Testis (tissue), 2 donors: ENCODE results near the gene PRDM2.

Experiments
- CTCF ChIP-seq, 3 experiments: fragments of 450-650 bp in 2 of 3; fragments of 200-600 bp in 1 of 3; sonication (generic) in 1 of 3; IDR thresholded peaks; one replicate each; pipeline ENCODE4 v1.5.1; 2016 to 2019; ENCODE audit warnings: antibody characterized with exemption in 3 of 3, mild to moderate bottlenecking in 2 of 3, moderate library complexity in 1 of 3
- POLR2A ChIP-seq: fragments of 450-650 bp; IDR thresholded peaks from one replicate; pipeline ENCODE4 v1.6.1; 2017; ENCODE audit warnings: antibody characterized with exemption, mild to moderate bottlenecking, moderate library complexity

- TF ChIP-seq POLR2A (no peak), CTCF (IDR thresholded peaks at IDR 0.05) (no peak)
Measured at GRCh38 chr1:13786541-13786940, 86.6 kb downstream of the PRDM2 start.
